ENCODE data around the gene IFNAR2. TPM values are rescaled to one million over a fixed set of nuclear protein-coding genes. Genes with fewer than 3 reads are reported as not detected.

IFNAR2 gene
- total RNA-seq, 4 donors from 2014 or later: 3.3 to 6.5 (median 3.8) TPM

- no peaks in the 10 kb centered on the region for H3K36me3 ChIP-seq
- WGBS: 71% methylated on average over 10 of the region's 10 CpGs
- H3K9me3 ChIP-seq: no peaks in the 10 kb centered on the region
- DNase-seq (ENCODE audit: low spot score in 2 of 2): no peak
- H3K4me1 ChIP-seq: peaks cover 6% of the 10 kb centered on the region
- H3K27me3 ChIP-seq: no peaks in the 10 kb centered on the region
- TF ChIP-seq CTCF (IDR thresholded peaks at IDR 0.05) (no peak), EP300 (IDR thresholded peaks at IDR 0.05) (no peak), POLR2A (IDR thresholded peaks at IDR 0.05) (no peak), POLR2AphosphoS5 (IDR thresholded peaks at IDR 0.05) (no peak)
- H3K4me3 ChIP-seq: no peak overlapping the region
- H3K27ac ChIP-seq: no peak overlapping the region
These were observed 22.9 kb upstream of the IFNAR2 start for GRCh38 chr21:33206771-33207281.

GRCh38 chr21:33207449-33208149, 22.1 kb upstream of the IFNAR2 start:
- no peak overlapping the region for H3K4me3 ChIP-seq
- no peak for DNase-seq (ENCODE audit: low spot score in 2 of 2)
- no peaks in the 10 kb centered on the region for H3K27me3 ChIP-seq
- H3K27ac ChIP-seq: no peak overlapping the region
- no peaks in the 10 kb centered on the region for H3K9me3 ChIP-seq
- WGBS: 75% methylated on average over 4 of the region's 4 CpGs
- H3K36me3 ChIP-seq: no peaks in the 10 kb centered on the region
- H3K4me1 ChIP-seq: peaks cover 13% of the 10 kb centered on the region
- TF ChIP-seq POLR2A (IDR thresholded peaks at IDR 0.05) (no peak), POLR2AphosphoS5 (IDR thresholded peaks at IDR 0.05) (no peak), EP300 (IDR thresholded peaks at IDR 0.05) (no peak), CTCF (IDR thresholded peaks at IDR 0.05) (no peak)

GRCh38 chr21:33208534-33208933, 21.2 kb upstream of the IFNAR2 start:
- TF ChIP-seq EP300 (IDR thresholded peaks at IDR 0.05) (no peak), POLR2AphosphoS5 (IDR thresholded peaks at IDR 0.05) (no peak), CTCF (IDR thresholded peaks at IDR 0.05) (no peak), POLR2A (IDR thresholded peaks at IDR 0.05) (no peak)
- 41% methylated on average over 1 of the region's 1 CpG for WGBS
- no peak overlapping the region for H3K4me3 ChIP-seq
- H3K36me3 ChIP-seq: no peaks in the 10 kb centered on the region
- no peaks in the 10 kb centered on the region for H3K27me3 ChIP-seq
- no peak overlapping the region for H3K27ac ChIP-seq
- H3K9me3 ChIP-seq: no peaks in the 10 kb centered on the region
- no peak for DNase-seq (ENCODE audit: low spot score in 2 of 2)
- H3K4me1 ChIP-seq: peaks cover 13% of the 10 kb centered on the region

GRCh38 chr21:33211305-33211704, 18.4 kb upstream of the IFNAR2 start:
- Histone ChIP-seq H3K4me1 (peaks cover 18% of the 10 kb centered on the region), H3K27me3 (no peaks in the 10 kb centered on the region), H3K27ac (no peak overlapping the region), H3K36me3 (no peaks in the 10 kb centered on the region), H3K9me3 (no peaks in the 10 kb centered on the region), H3K4me3 (no peak overlapping the region)
- no peak for TF ChIP-seq POLR2A (IDR thresholded peaks at IDR 0.05)
- no peak for TF ChIP-seq CTCF (IDR thresholded peaks at IDR 0.05)
- DNase-seq (ENCODE audit: low spot score in 2 of 2): no peak
- 84% methylated on average over 7 of the region's 7 CpGs for WGBS

GRCh38 chr21:33211732-33212131, 18.0 kb upstream of the IFNAR2 start:
- no peak overlapping the region for H3K4me3 ChIP-seq
- no peaks in the 10 kb centered on the region for H3K27me3 ChIP-seq
- H3K4me1 ChIP-seq: peaks cover 22% of the 10 kb centered on the region
- DNase-seq (ENCODE audit: low spot score in 2 of 2): no peak
- WGBS: 60% methylated on average over 6 of the region's 6 CpGs
- H3K27ac ChIP-seq: no peak overlapping the region
- no peak for TF ChIP-seq POLR2AphosphoS5 (IDR thresholded peaks at IDR 0.05)
- TF ChIP-seq EP300 (IDR thresholded peaks at IDR 0.05): no peak
- no peak for TF ChIP-seq POLR2A (IDR thresholded peaks at IDR 0.05)
- no peak for TF ChIP-seq CTCF (IDR thresholded peaks at IDR 0.05)
- H3K36me3 ChIP-seq: no peaks in the 10 kb centered on the region
- H3K9me3 ChIP-seq: no peaks in the 10 kb centered on the region

All from suprapubic skin (tissue), 4 donors.